Activated naive CD4-positive, alpha-beta T cell treated with anti-CD3 and anti-CD28 coated beads, Interleukin-2, amount 50 U/mL, for 16 hours (primary cell): ENCODE results near the gene FTCDNL1.

ENCODE experiments used
- DNase-seq: peaks from one replicate; pipeline ENCODE4 v3.0.0-alpha.2; 2020

The FTCDNL1 gene

GRCh38 chr2:199850718-199851500, at the start of gene FTCDNL1:
Gene FTCDNL1, minus strand, starts transcription at chr2:199851192. Its CDS starts 2,230 bp downstream, at chr2:199848962.
- DNase-seq: peak; percentile 81

- DNase-seq: no peak
Measured at GRCh38 chr2:199896617-199897016, 45.6 kb upstream of the FTCDNL1 start.

GRCh38 chr2:199895406-199895805, 44.4 kb upstream of the FTCDNL1 start:
- no peak for DNase-seq

- DNase-seq: no peak
Measured at GRCh38 chr2:199883474-199884212, 32.7 kb upstream of the FTCDNL1 start.

GRCh38 chr2:199882667-199883066, 31.7 kb upstream of the FTCDNL1 start:
- DNase-seq: no peak

GRCh38 chr2:199875400-199875799, 24.4 kb upstream of the FTCDNL1 start:
- DNase-seq: no peak

GRCh38 chr2:199874209-199874608, 23.2 kb upstream of the FTCDNL1 start:
- no peak for DNase-seq

GRCh38 chr2:199870581-199870980, 19.6 kb upstream of the FTCDNL1 start:
- DNase-seq: no peak

- no peak for DNase-seq
Measured at GRCh38 chr2:199869653-199870052, 18.7 kb upstream of the FTCDNL1 start.

GRCh38 chr2:199869227-199869541, 18.2 kb upstream of the FTCDNL1 start:
- no peak for DNase-seq

GRCh38 chr2:199868431-199869226, 17.6 kb upstream of the FTCDNL1 start:
- DNase-seq: no peak

- no peak for DNase-seq
Measured at GRCh38 chr2:199865905-199866304, 14.9 kb upstream of the FTCDNL1 start.

- DNase-seq: no peak
Measured at GRCh38 chr2:199862788-199863187, 11.8 kb upstream of the FTCDNL1 start.

GRCh38 chr2:199861132-199861774, 10.3 kb upstream of the FTCDNL1 start:
- no peak for DNase-seq

GRCh38 chr2:199855812-199856211, 4.8 kb upstream of the FTCDNL1 start:
- DNase-seq: no peak

- no peak for DNase-seq
Measured at GRCh38 chr2:199851883-199852282, 891 bp upstream of the FTCDNL1 start.

GRCh38 chr2:199851501-199851810, 464 bp upstream of the FTCDNL1 start:
- DNase-seq: no peak

- no peak for DNase-seq
Measured at GRCh38 chr2:199850218-199850717, 724 bp downstream of the FTCDNL1 start.

GRCh38 chr2:199848389-199849130, 2.4 kb downstream of the FTCDNL1 start:
- no peak for DNase-seq

GRCh38 chr2:199847181-199847864, 3.7 kb downstream of the FTCDNL1 start:
- no peak for DNase-seq

GRCh38 chr2:199842631-199843395, 8.2 kb downstream of the FTCDNL1 start:
- DNase-seq: no peak
